Inferior parietal cortex (tissue), 1 donor: ENCODE results near the gene FGR.
"Not testable (repeated sequence)": the region's sequence is repeated elsewhere in the genome, so short reads cannot be mapped to it uniquely, and the experiment has no call there.

Experiments used
- DNase-seq: peaks from one replicate; pipeline ENCODE4 v3.0.0-alpha.2; 2016; ENCODE audit errors: extremely low spot score

The FGR gene

DNA sequence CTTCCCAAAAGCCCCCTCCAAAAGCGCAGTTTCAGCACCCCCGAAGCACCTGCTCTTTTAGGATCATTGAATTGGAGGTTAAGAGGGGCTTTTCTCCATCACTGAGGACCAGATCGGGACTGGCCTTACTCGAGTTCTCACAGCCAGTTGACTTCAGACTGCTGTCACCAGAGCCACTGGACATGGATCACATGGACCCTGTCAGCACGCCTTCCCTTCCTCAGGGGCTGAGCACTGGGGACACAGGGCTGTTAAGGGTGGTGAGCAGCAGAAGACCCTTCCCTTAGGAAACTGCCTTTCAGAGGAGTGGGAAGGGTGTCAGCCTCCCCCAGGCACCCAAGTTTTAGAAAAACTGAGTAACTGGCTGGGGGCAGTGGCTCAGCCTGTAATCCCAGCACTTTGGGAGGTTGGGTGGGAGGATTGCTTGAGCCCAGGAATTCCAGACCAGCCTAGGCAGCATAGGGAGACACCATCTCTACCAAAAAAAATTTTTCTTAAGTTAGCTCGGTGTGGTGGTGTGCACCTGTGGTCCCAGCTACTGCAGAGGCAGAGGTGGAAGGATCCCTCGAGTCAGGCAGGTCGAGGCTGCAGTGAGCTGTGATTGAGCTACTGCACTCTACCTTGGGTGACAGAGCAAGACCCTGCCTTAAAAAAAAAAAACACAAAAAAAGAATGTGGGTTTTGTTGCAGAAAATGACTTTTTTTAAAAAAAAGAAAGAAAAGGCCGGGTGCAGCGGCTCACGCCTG is 584 bp upstream of the FGR start:
- DNase-seq: no peak

DNA sequence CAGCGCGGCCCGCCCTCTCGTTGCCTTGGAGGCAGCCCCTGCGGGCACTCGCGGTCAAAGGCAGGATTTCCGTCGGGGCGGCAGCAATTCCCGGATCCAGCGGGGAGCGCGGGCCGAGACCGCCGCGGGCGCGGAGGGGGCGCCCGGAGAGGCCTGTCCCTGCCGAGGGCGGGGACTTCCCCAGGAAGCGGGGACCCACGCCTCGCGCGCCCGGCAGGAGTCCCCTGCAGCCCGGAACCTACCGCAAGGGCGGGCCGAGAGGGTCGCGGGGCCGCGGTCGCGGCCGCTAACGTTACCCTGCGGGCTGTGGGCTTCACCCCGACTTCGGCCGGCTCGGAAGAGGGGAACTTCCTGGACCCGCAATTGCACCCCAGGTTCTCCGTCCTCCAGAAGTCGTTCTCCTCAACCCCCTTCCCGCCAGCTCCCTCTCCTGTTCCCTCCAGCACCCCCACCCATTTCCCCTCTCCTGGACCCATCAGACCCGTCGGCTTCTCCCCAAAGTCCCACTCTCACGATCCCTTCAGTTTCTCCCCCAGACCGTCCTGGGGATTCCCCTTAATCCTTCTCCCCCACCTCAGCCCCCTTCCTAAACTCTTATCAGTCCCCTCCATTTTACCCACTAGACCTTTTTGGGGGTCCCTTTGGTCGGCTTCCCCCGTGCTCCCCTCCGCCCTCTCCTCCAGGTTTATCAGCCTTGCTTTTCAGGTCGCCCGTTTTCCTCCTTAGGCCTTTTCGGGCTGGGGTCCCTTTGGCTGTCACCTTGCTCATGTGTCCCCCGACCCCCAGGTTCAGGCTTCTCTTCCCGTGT is 604 bp downstream of the FGR start:
- DNase-seq: no peak

DNA sequence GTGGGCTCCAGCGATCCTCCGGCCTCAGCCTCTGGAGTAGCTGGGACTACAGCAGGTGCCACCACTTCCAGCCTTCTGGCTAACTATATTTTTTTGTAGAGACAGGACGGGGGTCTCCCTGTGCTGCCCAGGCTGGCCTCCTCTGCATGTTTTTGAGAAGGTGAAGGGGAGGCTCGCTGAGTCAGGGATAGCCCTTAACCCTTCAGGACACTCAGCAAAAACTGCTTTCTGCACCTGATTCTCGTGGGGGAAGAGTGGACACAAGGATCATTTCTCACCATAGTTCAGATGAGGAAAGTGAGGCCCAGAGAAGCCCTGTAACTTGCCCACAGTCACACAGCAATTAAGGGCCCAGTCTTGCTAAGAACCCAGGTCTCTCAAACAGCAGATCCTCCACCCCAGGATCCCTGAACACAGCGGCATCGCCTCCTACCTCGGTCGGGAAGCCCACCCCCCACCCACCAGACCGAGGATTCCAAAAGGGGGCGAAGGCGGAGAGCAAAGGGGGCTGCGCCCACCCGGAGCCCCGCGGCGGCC is 1.3 kb downstream of the FGR start:
- no peak for DNase-seq

DNA sequence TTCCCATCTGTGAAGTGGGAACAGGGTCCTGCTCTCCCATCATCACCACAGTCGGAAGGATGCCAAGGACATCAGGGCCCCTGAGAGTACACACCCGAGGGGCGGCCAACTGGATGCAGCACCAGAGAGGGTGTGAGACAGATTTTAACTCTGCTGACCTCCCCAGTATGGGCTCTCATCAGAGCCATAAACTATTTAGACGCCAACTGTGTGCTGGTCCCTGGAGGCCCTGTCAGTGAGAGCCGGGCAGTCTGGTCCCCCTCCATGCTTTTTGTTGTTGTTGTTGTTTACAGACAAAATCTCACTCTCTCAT is 1.7 kb downstream of the FGR start:
- DNase-seq: no peak

DNA sequence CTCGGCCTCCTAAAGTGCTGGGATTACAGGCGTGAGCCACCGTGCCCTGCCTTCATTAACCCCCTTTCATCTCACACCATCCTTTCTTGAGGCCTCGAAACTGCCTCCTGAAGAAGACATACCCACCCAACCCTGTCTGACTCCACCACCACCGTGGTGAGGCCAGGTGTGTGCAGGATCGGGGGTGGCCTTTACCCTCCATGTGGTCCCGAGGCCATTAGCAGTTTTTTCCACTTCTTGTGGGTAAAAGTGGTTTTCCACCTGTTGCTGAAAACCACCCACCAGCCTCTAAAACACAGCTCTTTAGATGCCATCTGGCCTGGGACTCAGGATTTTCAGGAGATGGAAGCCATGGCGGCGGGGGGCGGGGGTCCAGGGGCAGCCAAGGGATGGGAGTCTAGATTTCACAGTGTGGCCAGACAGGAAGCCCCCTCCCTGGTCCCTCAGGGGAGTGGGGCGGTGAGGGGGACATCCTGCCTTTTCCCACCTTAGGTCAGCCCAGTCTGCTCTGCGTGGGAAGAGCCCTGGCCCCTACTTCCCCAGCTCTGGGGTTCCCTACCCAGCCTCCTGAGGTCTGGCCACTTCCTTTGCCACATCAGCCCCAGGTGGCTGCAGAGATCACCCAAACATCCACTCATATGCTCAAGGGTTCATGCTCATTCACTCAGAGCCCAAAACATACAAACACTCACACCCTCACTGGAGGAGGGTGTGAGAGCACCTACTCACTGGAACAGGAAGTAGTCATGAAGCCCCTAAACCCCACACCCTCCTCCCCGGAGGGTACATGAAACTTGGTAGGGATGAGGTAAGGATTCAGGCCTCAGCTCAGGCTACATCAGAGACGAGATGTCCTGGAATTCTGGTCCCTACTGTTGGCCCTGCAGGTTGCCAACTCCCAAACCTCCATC is 2.3 kb downstream of the FGR start:
- no peak for DNase-seq

DNA sequence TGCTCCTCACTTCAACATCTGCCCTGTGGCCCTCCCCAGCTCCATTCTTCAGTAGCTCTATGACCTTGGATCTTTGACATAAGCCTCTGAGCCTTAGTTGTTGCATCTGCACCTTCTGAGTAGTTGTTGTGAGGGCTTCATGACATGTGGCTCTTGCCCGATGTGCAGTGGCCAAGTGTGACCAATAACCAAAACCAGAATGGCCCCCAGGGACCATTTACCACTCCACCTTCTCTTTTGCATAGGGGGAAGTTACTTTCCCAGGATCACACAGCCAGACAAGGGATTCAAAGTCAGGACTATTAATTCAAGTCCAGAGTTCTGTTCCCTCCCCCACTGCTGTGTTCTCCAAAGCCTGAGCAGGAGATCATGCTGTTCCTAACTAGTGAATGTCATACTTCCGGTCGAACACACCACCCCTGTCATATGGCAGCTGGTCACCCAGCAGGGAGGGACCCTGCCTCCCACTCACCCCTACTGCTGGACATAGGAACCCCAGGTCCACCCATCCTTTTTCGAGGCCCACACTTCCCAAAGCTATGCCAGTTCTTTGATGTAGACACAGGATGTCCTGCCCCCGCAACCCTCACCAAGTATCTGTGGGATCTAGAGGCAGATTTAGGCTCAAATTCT is 4.0 kb downstream of the FGR start:
- DNase-seq: no peak

DNA sequence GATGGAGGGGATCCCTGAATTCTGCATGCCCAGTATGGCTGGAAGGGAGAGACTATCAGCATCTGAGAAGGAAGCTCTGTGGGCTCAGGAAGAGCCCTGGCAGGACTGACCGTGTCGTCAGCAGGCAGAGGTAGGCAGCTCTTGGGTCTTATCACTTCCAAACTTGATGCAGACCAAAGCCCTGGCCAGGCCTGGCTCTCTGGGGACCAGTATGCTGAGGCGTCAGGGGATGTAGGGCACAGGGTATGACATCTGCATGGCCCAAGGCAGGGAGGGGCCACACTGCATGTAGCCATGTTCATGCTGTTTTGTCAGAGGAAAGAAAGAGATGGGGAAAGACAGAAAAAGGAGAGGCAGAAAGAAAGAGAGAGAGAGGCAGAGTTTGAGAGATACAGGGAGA is 6.3 kb downstream of the FGR start:
- no peak for DNase-seq

DNA sequence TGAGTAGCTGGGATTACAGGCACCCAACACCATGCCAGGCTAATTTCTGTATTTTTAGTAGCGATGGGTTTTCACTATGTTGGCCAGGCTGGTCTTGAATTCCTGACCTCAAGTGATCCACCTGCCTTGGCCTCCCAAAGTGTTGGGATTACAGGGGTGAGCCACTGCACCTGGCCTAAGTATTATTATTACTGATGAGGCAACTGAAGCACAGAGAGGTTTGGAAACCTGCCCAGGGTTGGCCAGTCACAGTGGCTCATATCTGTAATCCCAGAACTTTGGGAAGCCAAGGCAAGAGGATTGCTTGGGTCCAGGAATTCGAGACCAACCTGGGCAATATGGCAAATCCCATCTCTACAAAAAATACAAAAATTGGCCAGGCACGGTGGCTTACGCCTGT is 7.3 kb downstream of the FGR start:
- not testable (repeated sequence) for DNase-seq

DNA sequence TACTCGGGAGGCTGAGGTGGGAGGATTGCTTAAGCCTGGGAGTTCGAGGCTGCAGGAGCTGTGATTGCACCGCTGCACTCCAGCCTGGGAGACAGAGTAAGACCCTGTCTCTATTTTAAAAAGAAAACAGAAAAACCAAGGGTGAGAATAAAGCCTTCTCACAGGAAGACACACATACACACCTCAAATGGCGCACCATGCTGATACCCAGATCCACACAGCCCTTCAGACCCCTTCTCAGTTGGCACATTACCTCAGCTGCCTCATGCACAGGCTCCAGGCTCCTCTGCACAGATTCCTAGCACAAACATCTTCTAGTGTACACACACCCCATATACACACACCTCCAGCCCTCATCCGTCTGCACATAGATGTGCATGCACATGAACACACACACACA is 7.9 kb downstream of the FGR start:
- DNase-seq: no peak

DNA sequence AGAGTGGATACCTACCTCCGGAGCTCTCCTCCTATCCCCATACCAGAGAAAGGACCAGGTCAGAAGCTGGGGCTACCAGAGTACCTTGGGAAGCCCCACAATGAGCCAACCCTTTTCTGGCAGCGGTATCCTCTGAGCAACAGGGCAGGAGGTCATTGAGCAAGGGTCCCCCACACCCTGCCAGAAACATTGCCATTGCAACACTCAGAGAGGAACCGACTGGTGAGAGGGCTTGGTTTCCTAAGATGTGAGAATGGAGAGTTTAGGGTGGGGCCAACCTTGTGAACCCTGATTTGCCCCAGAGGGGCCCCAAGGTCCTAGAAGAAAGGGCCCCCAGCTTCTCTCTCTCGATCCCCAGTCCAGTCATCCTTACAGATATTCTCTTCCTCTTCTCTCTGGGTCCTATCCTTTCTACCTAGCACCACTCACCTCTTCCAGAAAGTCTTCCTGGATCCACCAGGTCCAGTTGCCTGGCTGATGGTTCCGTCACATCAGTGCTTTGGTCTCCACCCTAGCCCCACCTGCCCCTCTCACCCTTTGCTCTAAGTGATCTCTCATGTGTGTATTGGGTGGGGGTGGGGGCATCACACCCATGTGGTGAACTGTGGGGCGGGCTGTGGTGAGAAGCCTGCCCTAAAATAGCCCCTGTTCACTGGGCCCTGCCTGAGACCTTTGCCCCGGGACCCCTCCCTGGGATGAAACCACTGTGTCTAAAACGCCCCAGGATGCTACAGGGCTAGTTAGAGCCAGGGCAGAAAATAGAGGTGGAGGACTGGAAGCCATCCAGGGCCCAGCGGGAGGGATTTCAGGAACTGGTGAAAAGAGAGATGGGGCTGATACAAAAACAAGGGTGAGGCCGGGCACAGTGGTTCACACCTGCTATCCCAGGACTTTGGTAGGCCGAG is 8.7 kb downstream of the FGR start:
- DNase-seq: no peak

DNA sequence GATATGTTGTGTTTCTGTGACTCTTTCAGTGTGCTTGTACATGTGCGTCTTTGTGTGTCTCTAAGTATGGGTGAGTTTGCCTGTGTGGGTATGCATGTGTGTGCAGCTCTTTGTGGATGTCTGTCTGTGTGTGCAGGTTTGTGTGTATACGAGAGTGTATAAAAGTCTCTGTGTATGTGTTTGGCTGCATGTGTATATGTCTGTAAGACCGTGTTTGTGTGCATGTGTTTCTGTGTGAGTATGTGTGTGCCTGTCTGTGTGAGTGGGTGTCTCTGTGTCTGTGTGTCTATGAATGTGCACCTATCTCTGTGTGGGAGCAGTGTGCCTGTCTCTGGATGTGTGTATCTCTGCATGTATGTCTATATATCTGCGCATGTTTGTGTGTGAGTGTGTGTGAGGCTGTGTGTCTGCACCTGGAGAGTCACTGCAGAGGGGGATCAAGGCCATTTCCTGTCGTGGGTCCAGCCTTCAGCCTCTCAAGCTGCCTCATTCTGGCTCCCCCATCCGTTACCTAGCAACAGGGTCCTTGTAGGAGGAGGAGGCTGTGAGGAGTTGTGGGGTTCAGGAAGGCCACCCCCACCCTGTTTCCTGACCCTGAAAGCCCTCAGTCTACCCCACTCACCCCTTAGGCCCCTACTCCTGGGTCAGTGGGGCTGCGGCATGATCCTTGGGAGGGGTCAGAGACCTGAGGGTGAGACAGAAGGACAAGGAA is 10.4 kb downstream of the FGR start:
- DNase-seq: no peak

DNA sequence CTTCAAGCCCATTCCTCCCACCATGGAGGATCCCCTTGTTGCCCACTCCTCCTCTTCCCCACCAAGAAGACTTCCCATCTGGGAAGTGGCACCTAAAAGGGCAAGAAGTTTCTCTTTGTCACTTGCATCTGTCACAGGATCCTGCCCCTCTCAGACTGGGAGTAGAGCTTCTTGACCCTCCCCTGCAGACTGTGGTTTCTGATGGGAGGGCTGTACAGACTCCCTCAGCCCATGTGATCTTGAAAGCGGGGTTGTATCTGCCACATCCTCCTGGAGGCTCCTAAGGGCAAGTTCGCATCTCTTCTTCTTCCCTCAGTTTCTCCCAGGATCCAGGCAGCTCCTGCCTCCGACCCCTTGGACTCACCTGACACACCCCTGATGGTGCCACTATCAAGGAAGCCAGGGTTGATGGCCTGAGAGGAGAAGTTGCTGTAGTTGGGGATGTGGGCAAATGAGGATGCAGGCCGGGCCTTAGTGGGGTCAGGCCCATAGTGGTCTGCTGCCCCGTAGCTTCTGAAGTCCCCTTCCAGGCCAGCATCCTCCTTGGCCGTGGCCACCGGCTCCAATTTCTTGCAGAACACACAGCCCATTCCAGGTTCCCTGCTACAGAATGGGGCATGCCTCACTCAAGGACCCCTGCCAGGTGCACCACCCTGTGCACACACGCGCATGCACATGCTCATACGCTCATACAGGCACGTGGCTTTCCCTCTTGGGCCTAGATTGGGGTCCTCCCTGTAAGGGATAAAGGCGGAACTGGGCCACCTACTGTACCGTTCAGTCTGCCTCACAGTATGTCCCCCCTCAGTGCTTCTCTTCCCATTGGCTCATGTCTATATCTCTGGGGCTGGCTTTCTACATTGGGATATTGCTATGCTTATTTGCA is 11.4 kb downstream of the FGR start:
- no peak for DNase-seq

DNA sequence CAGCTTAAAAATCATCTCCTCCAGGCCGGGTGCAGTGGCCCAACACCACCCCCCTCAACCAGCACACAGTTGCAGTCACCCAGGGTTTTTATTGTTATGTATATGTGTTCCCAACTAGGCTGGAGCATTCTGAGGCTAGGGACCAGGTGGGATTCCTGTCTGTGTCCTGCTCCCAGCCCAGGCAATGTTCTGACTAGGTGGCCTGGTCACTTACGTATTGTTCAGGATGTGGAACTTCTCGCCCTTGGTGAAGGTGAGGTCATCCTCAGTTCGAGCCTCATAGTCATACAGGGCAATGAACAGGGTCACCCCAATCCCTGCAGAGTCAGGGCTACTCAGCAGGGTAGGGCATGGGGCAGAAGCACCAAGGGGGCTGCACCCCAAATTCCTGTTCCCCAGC is 12.2 kb downstream of the FGR start:
- DNase-seq: no peak

DNA sequence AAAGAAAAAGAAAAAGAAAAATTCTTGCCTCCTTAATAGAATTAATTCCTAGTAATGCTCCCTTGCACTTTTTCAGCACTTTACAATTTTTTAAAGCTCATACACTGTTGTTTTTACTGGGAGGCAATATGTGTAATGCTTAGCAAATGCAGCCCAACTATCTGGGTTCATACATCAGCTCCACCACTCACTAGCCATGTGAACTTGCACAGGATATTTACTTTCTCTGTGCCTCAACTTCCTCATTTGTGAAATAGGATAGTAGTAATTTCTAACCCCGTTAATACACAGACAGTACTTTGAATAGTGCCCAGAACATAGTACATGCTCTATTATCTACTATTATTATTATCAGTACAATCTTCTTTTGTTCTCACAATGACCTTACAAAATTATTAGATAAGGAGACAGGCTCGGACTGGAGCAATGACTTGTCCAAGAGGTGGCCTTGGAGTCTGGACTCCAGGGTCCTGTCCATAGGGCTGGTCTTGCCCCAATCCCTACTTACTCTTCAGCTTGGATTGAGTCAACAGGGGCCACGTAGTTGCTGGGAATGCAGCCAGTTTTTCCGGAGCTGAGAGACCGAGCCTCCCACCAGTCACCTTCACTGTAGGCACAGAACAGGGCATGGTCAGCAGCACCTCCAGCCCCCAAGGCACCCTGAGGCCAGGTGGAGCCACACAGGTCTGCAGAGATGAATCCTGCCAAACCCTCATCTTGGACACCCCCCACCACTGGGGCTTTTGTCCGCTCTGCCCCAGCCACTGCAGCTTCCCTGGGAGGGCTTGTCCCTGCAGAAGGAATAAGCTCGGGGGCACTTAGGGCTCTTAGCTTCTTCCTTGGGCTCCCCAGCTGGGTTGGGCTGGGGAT is 13.7 kb downstream of the FGR start:
- DNase-seq: no peak

DNA sequence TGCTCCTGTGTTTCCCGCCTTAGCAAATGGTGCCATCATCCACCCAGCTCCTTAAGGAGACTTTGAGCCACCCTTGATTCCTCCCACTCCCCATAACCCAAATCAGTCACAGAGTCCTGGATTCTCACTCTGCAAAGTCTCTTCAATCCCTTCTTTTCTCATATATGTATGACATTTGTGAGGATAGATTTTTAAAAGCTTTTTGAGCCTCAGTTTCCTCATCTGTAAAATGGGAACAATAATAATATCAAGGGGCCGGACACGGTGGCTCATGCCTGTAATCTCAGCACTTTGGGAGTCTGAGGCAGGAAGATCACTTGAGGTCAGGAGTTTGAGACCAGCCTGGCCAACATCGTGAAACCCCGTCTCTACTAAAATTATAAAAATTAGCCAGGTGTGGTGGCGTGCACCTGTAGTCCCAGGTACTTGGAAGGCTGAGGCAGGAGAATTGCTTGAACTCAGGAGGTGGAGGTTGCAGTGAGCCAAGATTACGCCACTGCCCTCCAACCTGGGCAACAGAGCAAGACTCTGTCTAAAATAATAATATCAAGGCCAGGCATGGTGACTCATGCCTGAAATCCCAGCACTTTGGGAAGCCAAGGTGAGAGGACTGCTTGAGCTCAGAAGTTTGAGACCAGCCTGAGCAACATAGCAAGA is 15.1 kb downstream of the FGR start:
- DNase-seq: not testable (repeated sequence)

DNA sequence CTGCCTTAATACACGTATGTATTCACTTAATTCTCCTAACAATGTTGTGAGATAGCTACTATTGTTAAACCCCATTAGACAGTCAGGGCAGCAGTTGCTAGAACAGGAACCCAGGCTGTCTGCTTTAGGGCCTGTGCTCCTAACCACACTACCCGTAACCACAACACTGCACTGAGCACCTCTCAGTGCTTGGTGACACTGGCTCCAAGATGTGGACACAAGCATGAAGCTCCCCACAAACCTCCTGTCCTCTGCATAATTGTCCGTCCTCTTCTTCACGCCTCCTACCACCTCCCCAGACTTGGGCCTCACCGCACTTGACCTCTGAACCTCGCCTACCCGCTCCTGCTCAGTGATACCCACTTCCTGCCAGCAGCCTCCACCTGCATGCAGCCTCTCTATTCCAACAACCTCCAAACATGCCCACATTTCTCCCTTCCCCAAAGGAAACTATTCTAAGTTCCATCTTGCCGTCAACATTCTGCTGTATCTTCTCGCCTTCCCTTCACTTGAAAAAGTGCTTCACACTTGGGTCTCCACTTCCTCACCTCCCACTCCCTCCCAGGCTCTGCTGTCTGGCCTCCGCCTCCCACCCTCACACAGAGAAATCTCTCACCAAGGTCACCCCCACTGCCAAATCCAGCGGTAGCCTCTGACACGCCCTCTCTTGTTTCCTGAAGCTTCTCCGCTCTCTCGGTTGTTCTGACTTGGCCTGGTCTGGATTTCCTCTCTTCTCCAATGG is 16.5 kb downstream of the FGR start:
- no peak for DNase-seq

DNA sequence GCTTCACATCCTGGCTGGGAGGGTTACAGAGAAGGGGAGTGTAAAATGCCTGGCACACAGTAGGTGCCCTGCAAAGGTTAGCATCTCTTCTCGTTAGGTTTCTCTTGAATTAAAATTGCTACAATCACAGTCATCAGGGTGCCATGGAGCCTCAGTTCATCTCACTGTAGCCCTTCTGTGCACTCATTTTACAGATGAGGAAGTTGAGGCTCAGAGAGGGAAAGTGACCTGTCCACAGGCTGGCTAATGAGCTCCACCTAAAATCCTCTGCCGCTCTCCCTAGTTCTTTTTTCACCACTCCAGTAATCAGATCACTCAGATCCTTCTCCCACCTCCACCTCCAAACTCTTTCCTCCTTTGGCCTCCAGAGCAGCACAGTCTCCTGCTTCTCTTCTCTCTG is 17.6 kb downstream of the FGR start:
- no peak for DNase-seq
